IPS-15b (cell line): ENCODE measurements around the gene LSP1.

Experiments used
- H3K27me3 ChIP-seq: one replicate; pipeline ENCODE4 v1.6.1; 2013; ENCODE audit warnings: low read length; ENCODE audit not compliant: control insufficient read depth, insufficient read depth
- H3K36me3 ChIP-seq: one replicate; pipeline ENCODE4 v1.6.1; 2013; ENCODE audit warnings: low read length; ENCODE audit not compliant: control insufficient read depth, insufficient read depth
- H3K4me1 ChIP-seq: one replicate; pipeline ENCODE4 v1.6.1; 2013; ENCODE audit warnings: mild to moderate bottlenecking, low read length; ENCODE audit not compliant: control insufficient read depth, insufficient read depth
- H3K4me3 ChIP-seq: one replicate; pipeline ENCODE4 v1.5.1; 2013; ENCODE audit warnings: low read depth, low read length
- H3K9ac ChIP-seq: one replicate; pipeline ENCODE4 v1.6.1; 2013; ENCODE audit warnings: low read depth, mild to moderate bottlenecking, low read length
- H3K9me3 ChIP-seq: one replicate; pipeline ENCODE4 v1.6.1; 2013; ENCODE audit warnings: mild to moderate bottlenecking, low read length; ENCODE audit not compliant: control insufficient read depth, insufficient read depth

LSP1 gene

DNA sequence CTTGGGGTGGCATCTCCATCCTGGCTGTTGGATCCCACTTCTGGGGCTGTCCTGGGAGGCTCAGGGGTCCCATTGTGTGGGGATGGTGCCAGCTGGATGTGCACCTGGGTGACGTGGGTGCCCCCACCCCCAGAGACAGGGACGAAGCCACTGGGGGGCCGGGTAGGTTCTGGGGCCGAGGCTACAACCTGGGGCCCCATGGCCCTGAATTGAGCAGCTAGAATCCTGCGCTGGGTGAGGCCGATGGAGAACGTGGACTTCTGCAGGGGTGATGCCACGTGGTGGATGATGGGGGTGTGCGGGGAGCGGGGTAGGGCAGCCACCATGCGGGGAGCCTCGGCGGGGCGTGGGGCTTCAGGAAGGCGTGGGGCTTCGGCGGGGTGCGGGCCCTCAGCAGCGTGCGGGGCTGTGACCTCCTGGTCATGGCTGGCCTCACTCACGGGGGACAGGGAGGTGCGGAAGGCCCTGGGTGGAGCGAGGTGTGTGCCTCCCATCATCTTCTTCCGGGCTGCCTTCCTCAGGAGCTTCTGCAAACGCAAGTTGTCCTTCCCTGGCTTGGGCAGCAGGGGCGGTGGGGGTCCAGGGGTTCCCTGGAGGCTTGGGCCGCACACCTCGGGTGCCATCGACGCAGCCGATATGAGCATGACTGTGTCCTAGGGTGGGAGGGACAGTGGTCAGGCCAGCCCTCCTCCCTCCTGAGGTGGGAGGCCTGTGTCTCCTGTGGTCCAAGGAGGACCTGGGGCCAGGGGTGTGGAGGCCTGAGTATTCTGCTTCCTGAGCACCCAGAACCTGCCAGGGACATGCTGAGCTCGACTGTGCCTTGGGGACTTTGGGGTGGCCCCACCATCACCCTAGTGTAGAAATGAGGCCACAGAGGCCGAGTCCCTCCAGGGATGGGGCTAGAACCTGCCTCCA, 37.3 kb downstream of the LSP1 start:
- no peaks in the 10 kb centered on the region for H3K9me3 ChIP-seq
- no peaks in the 10 kb centered on the region for H3K27me3 ChIP-seq
- no peaks in the 10 kb centered on the region for H3K36me3 ChIP-seq
- no peak overlapping the region for H3K9ac ChIP-seq
- no peaks in the 10 kb centered on the region for H3K4me1 ChIP-seq
- no peak overlapping the region for H3K4me3 ChIP-seq

DNA sequence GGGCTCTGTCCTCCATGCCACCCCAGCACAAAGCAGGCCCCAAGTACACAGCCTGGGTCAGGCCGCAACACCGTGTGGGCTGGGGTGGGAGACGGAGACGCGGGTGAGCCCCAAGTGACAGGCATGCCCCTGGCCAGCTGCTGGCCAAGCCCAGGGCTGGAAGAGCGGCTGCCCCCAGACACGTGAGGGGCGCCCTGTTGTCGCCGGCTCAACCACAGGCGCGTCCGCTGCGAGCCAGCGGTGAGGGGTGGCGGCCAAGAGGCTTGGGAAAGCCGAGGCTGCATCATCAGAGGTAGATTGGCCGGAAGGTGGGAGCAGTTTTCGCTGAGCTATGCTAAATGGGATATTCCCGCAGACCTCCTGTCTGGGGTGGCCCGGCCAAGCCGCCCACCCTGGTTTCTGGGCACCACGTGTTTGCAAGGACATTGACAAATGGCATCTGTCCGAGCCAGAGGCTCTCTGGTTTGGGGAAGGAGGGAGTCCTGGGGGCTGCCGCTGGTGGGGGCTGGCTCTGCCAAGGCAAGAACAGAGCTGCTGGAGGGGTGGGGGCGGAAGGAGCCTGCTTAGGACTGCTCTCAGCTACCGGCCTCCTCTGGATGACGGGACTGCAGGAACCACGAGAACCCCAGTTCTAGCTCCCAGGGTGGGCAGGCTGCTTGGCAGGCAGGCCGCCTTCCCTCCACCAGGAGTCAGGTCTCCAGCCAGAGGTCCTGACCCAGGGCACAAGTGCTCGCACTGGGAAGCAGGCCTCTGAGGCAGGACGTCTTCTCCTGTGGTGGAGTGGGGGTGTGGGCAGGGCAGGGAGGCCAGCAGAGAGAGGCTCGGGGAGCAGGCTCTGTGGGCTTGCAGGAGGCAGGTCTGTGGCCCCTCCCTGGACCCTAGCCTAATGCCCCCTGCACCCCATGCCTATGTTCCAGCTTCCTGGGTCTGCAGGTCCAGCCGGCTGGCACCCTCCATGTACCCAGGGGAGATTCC, 38.3 kb downstream of the LSP1 start:
- H3K36me3 ChIP-seq = no peaks in the 10 kb centered on the region
- no peaks in the 10 kb centered on the region for H3K4me1 ChIP-seq
- H3K27me3 ChIP-seq = no peaks in the 10 kb centered on the region
- H3K9me3 ChIP-seq = no peaks in the 10 kb centered on the region
- H3K4me3 ChIP-seq = no peak overlapping the region
- H3K9ac ChIP-seq = no peak overlapping the region

DNA sequence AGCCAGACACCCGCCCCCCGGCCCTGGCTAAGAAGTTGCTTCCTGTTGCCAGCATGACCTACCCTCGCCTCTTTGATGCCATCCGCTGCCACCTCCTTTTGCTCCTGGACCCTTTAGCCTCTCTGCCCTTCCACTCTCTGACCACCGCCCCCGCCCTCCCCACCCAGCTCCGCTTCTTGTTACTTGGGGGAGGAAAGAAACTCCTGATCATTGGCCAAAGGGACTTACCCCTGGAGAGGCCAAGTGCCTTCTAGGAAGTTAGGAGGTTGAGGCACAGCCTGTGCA, 38.9 kb downstream of the LSP1 start, which contains the start of gene PRR33:
TSS of gene PRR33 (minus strand) at position 65 of the 285 bp plus-strand sequence. CDS start 1,311 bp downstream, outside the sequence.
- Histone ChIP-seq H3K4me3 (no peak within 1 kb of the TSS), H3K27me3 (no peaks in the 10 kb centered on the region), H3K9ac (no peak within 1 kb of the TSS), H3K9me3 (no peaks in the 10 kb centered on the region), H3K36me3 (no peaks in the 10 kb centered on the region), H3K4me1 (no peaks in the 10 kb centered on the region)

DNA sequence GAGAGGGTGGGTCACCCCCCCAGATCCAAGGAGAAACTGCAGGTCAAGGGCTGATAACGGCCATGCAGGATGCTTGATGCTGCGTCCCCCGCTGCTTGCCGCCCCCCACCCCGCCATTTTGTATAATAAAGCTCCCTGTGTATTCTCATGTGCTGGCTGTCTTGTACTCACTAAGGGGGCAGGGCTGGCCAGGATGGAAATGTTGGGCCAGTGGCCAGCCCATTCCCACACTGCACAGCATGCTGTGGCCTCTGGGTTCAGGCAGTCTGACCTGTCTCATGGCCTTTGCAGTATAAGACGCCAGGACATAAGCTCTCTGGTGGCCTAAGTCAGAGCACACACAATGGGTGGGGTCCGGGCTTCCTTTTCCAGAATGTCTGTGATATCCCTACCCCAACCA, 39.2 kb downstream of the LSP1 start:
- no peak overlapping the region for H3K9ac ChIP-seq
- no peak overlapping the region for H3K4me3 ChIP-seq
- H3K36me3 ChIP-seq = no peaks in the 10 kb centered on the region

DNA sequence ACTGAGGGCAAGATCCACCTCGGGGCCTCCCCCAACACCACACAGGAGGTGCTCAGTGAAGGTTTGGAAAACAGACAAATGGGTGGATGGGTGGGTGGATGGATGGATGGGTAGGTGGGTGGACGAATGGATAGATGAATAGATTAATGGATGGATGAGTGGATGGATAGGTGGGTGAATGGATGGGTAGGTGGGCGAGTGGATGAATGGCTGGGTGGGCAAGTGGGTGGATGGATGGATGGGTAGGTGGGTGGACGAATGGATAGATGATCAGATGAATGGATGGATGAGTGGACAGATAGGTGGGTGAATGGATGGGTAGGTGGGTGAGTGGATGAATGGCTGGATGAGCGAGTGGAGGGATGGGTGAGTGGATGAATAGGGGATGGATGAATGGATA, 39.7 kb downstream of the LSP1 start:
- Histone ChIP-seq H3K36me3 (no peaks in the 10 kb centered on the region), H3K27me3 (no peaks in the 10 kb centered on the region), H3K9me3 (no peaks in the 10 kb centered on the region), H3K9ac (no peak overlapping the region), H3K4me3 (no peak overlapping the region), H3K4me1 (no peaks in the 10 kb centered on the region)

More for the DNA sequence above, 39.2 kb downstream of the LSP1 start:
- no peaks in the 10 kb centered on the region for H3K9me3 ChIP-seq
- no peaks in the 10 kb centered on the region for H3K4me1 ChIP-seq
- H3K27me3 ChIP-seq = no peaks in the 10 kb centered on the region

DNA sequence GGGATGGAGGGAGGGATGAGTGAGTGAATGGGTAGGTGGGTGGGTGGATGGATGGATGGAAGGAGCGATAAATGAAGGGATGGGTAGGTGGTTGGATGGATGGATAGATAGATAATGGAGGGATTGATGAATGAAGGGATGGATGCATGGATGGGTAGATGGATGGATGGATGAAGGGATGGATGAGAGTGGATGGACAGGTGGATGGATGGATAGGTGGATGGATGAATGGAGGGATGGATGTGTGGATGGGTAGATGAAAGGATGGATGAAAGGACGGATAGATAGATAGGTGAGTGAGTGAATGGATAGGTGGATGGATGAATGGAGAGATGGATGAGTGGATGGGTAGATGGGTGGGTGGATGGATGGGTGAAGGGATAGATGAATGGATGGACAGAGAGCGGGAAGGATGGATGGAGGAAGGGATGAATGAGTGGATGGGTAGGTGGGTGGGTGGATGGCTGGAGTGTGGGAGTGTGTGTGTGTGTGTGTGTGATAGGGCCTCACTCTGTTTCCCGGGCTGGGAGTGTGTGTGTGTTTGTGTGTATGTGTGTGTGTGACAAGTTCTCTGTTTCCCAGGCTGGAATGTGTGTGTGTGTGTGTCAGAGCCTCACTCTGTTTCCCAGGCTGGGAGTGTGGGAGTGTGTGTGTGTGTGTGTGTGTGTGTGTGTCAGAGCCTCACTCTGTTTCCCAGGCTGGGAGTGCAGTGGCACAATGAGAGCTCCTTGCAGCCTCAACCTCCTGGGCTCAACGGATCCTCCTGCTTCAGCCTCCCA, 40.9 kb downstream of the LSP1 start:
- Histone ChIP-seq H3K27me3 (no peaks in the 10 kb centered on the region), H3K36me3 (no peaks in the 10 kb centered on the region), H3K9me3 (no peaks in the 10 kb centered on the region), H3K4me3 (no peak overlapping the region), H3K4me1 (no peaks in the 10 kb centered on the region), H3K9ac (no peak overlapping the region)

DNA sequence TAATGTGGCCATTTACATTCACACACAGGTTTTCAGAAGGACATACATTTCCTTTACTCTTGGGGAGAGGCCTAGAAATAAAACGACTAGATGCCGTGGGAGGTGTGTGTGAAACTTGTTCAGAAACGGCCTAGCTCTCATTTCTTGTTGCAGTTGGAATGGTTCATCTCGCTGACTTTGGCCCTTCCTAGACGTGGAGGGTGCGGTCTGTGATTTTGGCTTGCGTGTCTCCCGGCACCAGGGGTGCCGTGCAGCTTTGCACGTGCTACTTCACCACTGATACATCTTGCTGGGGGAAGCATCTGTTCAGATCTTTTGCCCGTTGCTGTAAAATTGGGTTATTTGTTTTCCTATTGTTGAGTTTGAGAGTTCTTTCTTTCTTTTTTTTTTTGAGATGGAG, 41.9 kb downstream of the LSP1 start:
- Histone ChIP-seq H3K4me1 (no peaks in the 10 kb centered on the region), H3K9ac (no peak overlapping the region), H3K4me3 (no peak overlapping the region), H3K9me3 (no peaks in the 10 kb centered on the region), H3K36me3 (no peaks in the 10 kb centered on the region), H3K27me3 (no peaks in the 10 kb centered on the region)

DNA sequence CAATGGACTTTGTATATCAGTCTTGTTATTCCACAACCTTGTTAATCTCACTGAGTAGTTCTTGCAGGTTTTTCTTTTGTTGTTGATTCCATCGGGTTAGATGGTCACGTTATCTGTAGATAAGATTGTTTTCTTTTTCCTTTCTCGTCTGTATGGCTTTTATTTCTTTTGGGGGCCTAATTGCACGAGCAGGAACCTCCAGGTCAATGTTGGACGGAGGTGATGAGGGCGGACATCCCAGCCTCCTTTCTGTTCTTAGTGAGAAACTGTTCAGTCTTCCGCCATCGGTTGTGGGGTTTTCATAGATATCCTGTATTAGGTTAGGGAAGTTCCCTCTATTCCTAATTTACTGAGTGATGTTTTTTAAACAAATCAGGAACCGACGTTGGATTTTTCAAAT, 43.6 kb downstream of the LSP1 start:
- Histone ChIP-seq H3K9ac (no peak overlapping the region), H3K36me3 (no peaks in the 10 kb centered on the region), H3K27me3 (no peaks in the 10 kb centered on the region), H3K9me3 (no peaks in the 10 kb centered on the region), H3K4me3 (no peak overlapping the region), H3K4me1 (no peaks in the 10 kb centered on the region)

DNA sequence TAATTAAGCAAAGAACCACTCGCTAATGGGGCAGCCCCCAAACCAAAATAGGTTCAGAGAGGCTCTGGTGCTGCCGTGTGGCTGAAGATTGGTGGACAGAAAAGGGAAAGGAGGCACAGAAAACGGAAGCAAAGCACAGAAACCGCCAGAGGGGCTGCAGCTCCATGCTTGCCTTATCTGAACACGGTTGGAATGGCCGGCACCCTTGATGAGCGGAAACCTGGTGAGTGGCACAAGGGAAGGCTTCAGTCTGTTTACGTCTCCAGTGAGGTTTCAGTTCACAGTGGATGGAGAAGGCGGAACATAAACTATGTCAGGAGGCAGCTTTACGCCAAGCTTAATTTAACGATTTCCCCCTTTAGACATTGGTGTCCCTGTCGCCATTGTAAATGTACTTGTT, 44.0 kb downstream of the LSP1 start:
- Histone ChIP-seq H3K27me3 (no peaks in the 10 kb centered on the region), H3K4me1 (no peaks in the 10 kb centered on the region), H3K9ac (no peak overlapping the region), H3K36me3 (no peaks in the 10 kb centered on the region), H3K9me3 (no peaks in the 10 kb centered on the region), H3K4me3 (no peak overlapping the region)

DNA sequence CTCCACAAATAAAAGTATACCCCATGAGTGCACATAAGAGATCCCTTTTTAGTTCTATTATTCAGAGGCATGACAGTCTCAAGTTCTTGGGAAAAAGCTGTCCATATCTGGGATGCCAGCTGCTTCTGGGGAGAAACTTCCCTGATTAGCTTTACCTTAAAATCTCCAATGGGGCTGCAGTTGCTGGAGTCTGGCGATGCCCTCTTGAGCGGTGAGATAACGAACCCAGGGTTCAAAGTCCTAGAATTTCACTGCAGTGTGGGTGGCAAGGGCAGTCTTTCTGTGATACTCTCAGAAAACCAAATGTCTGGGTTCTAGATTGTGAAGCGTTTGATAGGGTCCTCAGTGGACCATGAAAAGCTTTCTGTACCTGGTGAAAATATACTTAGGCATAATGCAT, 46.2 kb downstream of the LSP1 start:
- no peaks in the 10 kb centered on the region for H3K36me3 ChIP-seq
- H3K4me3 ChIP-seq = no peak overlapping the region
- H3K4me1 ChIP-seq = no peaks in the 10 kb centered on the region
- H3K9ac ChIP-seq = no peak overlapping the region
- H3K9me3 ChIP-seq = no peaks in the 10 kb centered on the region
- no peaks in the 10 kb centered on the region for H3K27me3 ChIP-seq

DNA sequence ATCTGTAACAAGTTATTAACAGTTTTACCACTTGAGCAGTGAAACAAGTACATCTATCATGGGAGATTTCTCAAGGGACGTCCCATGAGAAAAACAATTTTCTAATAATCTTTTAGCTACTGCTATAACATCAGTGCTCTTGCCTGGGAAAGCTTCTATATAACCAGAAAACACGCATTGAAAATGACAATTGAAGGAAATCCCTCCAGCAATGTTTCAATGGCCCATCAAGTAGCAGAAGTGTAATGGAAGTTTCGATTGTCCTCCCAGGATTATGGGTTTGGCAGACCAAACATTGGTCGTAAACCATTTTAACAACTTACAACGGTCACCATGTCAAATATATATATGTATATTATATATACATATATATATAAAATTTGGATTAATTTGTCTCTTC, 46.8 kb downstream of the LSP1 start:
- Histone ChIP-seq H3K9me3 (no peaks in the 10 kb centered on the region), H3K4me3 (no peak overlapping the region), H3K27me3 (no peaks in the 10 kb centered on the region), H3K4me1 (no peaks in the 10 kb centered on the region), H3K9ac (no peak overlapping the region), H3K36me3 (no peaks in the 10 kb centered on the region)
